ENCODE data around the gene PARD3B. TPM values are rescaled to one million over a fixed set of nuclear protein-coding genes. Genes with fewer than 3 reads are reported as not detected.

The PARD3B gene
- total and polyA plus RNA-seq, 2 of the 8 experiments (the other 6 are each of a cell fraction or from before 2014, with no cell fraction given) = 1.2 to 5.7 TPM

GRCh38 chr2:204590063-204590462 is 44.8 kb downstream of the PARD3B start:
- no peak overlapping the region for H4K91ac ChIP-seq (replicated peaks; ENCODE audit: insufficient read length, low read length)
- no peak overlapping the region for H3K4me3 ChIP-seq (ENCODE audit: extremely low read depth in 1 of 4, insufficient read depth in 2 of 4, low read depth in 3 of 4, low read length in 4 of 4)
- no peak overlapping the region for H3K9ac ChIP-seq (replicated peaks in 1 of 4; ENCODE audit: extremely low read depth in 1 of 4, low read depth in 3 of 4, low read length in 3 of 4)
- H3K79me1 ChIP-seq (ENCODE audit: low read depth, low read length) = no peaks in the 10 kb centered on the region
- no peak overlapping the region for H4K5ac ChIP-seq (ENCODE audit: insufficient read length, low read depth, low read length)
- FAIRE-seq = no peak
- H3K4ac ChIP-seq (replicated peaks; ENCODE audit: insufficient read length, low read depth, low read length) = no peak overlapping the region
- H2BK15ac ChIP-seq (ENCODE audit: low read length) = no peak overlapping the region
- no peak overlapping the region for H4K8ac ChIP-seq (ENCODE audit: extremely low read depth, insufficient read depth, low read length)
- H2AK5ac ChIP-seq (ENCODE audit: low read depth, low read length) = no peak overlapping the region
- no peaks in the 10 kb centered on the region for H3K36me3 ChIP-seq (ENCODE audit: control insufficient read depth in 2 of 4, insufficient read depth in 4 of 4, low read length in 3 of 4)
- no peak overlapping the region for H2AFZ ChIP-seq (ENCODE audit: low read length)
- no peak overlapping the region for H3K14ac ChIP-seq (ENCODE audit: insufficient read length)
- no peaks in the 10 kb centered on the region; a peak in 1 of 4 replicates for H3K9me3 ChIP-seq (ENCODE audit: insufficient read depth in 2 of 2, low read depth in 1 of 2, low read length in 1 of 2)
- no peak overlapping the region for H3K23ac ChIP-seq (ENCODE audit: insufficient read length)
- CTCF ChIA-PET (ENCODE audit: partially characterized antibody) = no interaction called here
- no peak overlapping the region for H2BK5ac ChIP-seq (ENCODE audit: low read depth, low read length)
- no peak overlapping the region for H2BK120ac ChIP-seq (replicated peaks; ENCODE audit: low read depth, low read length)
- no peak overlapping the region for H2BK12ac ChIP-seq (ENCODE audit: low read depth, low read length)
- no peaks in the 10 kb centered on the region for H3K23me2 ChIP-seq (ENCODE audit: low read depth, low read length)
- no peaks in the 10 kb centered on the region for H4K20me1 ChIP-seq (replicated peaks in 1 of 2; ENCODE audit: control insufficient read depth in 1 of 2, insufficient read depth in 2 of 2, low read length in 2 of 2)
- H3K56ac ChIP-seq (replicated peaks; ENCODE audit: insufficient read length, low read depth, low read length) = no peak overlapping the region
- no peak overlapping the region for H3K27ac ChIP-seq (ENCODE audit: low read depth, low read length)
- POLR2A ChIA-PET (ENCODE audit: partially characterized antibody) = no interaction called here
- 85% methylated on average over 3 of the region's 3 CpGs; no CpG with 5 or more reads in 1 of the 2 experiments for WGBS, 2 experiments (ENCODE audit: extremely low coverage in 1 of 2, insufficient coverage in 1 of 2, insufficient read length in 1 of 2, insufficient replicate concordance in 2 of 2, low coverage in 1 of 2, low lambda C conversion rate in 2 of 2, missing lambda C conversion rate in 1 of 2)
- H3K27me3 ChIP-seq (replicated peaks in 1 of 4; ENCODE audit: control insufficient read depth in 3 of 4, extremely low read depth in 1 of 4, insufficient read depth in 3 of 4, low read length in 3 of 4) = no peaks in the 10 kb centered on the region
- no peak overlapping the region for H3K18ac ChIP-seq (ENCODE audit: extremely low read depth, low read length)
- H3K4me2 ChIP-seq (ENCODE audit: insufficient read depth in 1 of 2, low read depth in 2 of 2, low read length in 2 of 2) = no peak overlapping the region
- H3K79me2 ChIP-seq (ENCODE audit: control insufficient read depth in 1 of 2, insufficient read depth in 2 of 2, low read length in 2 of 2) = no peaks in the 10 kb centered on the region
- DNase-seq (ENCODE audit: low read depth in 1 of 2, low spot score in 2 of 2) = no peak
- H3K4me1 ChIP-seq (replicated peaks in 1 of 4; ENCODE audit: control insufficient read depth in 3 of 4, insufficient read depth in 4 of 4, low read length in 3 of 4) = no peaks in the 10 kb centered on the region
- no peak overlapping the region for H2BK20ac ChIP-seq (ENCODE audit: low read length)
- TF ChIP-seq RNF2 (IDR thresholded peaks at IDR 0.05; ENCODE audit: borderline replicate concordance, low read depth, low read length, missing control alignments, poor library complexity, severe bottlenecking) (no peak), HDAC2 (IDR thresholded peaks at IDR 0.05; ENCODE audit: borderline replicate concordance in 1 of 2, low read depth in 2 of 2, low read length in 2 of 2) (no peak), SIN3A (conservative IDR thresholded peaks at IDR 0.05 in 1 of 2, IDR thresholded peaks at IDR 0.05 in 1 of 2; ENCODE audit: low read depth in 1 of 2, low read length in 2 of 2) (no peak), FOSL1 (IDR thresholded peaks at IDR 0.05; ENCODE audit: insufficient read depth, low read depth, low read length) (no peak), SAP30 (IDR thresholded peaks at IDR 0.05; ENCODE audit: insufficient read depth, insufficient replicate concordance, low read length) (no peak), RFX5 (IDR thresholded peaks at IDR 0.05; ENCODE audit: borderline replicate concordance, low read depth, low read length) (no peak), ZNF274 (IDR thresholded peaks at IDR 0.05; ENCODE audit: borderline replicate concordance, extremely low read depth, low read length) (no peak), CTCF (IDR thresholded peaks at IDR 0.05; ENCODE audit: control extremely low read depth in 1 of 3, insufficient read depth in 1 of 3, low read depth in 1 of 3, low read length in 3 of 3) (no peak), USF2 (IDR thresholded peaks at IDR 0.05; ENCODE audit: low read length) (no peak)

Measured in H1 (cell line).